Ovary (tissue), 9 donors: ENCODE results near the gene MTX2. TPM values are rescaled to one million over a fixed set of nuclear protein-coding genes. Genes with fewer than 3 reads are reported as not detected.
A peak's percentile ranks its signal among the peaks of the same experiment; 100 is the strongest.

Source experiments
- DNase-seq, 5 donors: peaks; one replicate each; pipeline ENCODE4 v3.0.0-alpha.2; 2019 to 2020
- H3K27ac ChIP-seq, 2 donors: fragments of 200-600 bp; one replicate each; pipeline versions ENCODE4 v1.5.1 to v1.8.0; 2019 to 2022
- H3K27me3 ChIP-seq: fragments of 200-600 bp; one replicate; pipeline ENCODE4 v1.8.0; 2022
- H3K36me3 ChIP-seq: fragments of 200-600 bp; sonication (generic); one replicate; pipeline ENCODE4 v1.5.1; 2019
- H3K4me1 ChIP-seq: one replicate; pipeline ENCODE4 v1.8.1; 2013; ENCODE audit warnings: mild to moderate bottlenecking, moderate library complexity; ENCODE audit not compliant: insufficient read depth
- H3K4me3 ChIP-seq: fragments of 200-600 bp; sonication (generic); one replicate; pipeline ENCODE4 v1.5.1; 2017
- H3K9me3 ChIP-seq, 2 donors: fragments of 200-600 bp in 1 of 2; sonication (generic) in 1 of 2; one replicate each; pipeline versions ENCODE4 v1.5.1 to v1.8.1; 2013 to 2019; ENCODE audit warnings: mild to moderate bottlenecking in 1 of 2, moderate library complexity in 1 of 2
- EP300 ChIP-seq: sonication (generic); formaldehyde crosslinking; IDR thresholded peaks from one replicate; pipeline ENCODE4 v1.6.1; 2017; ENCODE audit warnings: antibody characterized with exemption
- POLR2A ChIP-seq: fragments of 450-650 bp; IDR thresholded peaks from one replicate; pipeline ENCODE4 v1.6.1; 2017; ENCODE audit warnings: antibody characterized with exemption, mild to moderate bottlenecking, moderate library complexity
- WGBS, 3 donors: extraction: QIAGEN DNeasy Blood & Tissue Kit in 1 of 3; methylation state at CpG; one replicate each; pipeline versions ENCODE4 v1.1.5 to v1.1.7; 2013 to 2017; 5-methylcytosine and 5-hydroxymethylcytosine counted together
- intact Hi-C, 4 donors: fragments of 100-400 bp; cut with DNase I; formaldehyde crosslinking; loops; one replicate each; pipeline versions ENCODE4 v1.11.0 to v1.15.1; 2022 to 2023
- polyA plus RNA-seq, 2 donors: library from polyadenylated mRNA; stranded (reverse); fragments of 200-250 nt in 1 of 2; fragments of 350-450 nt in 1 of 2; fragmentation: Illumina TruSeq in 1 of 2; extraction: RNeasy Lipid Tissue Mini Kit (QIAGEN cat#74804) in 1 of 2; gene quantifications; one replicate each; pipeline ENCODE4 v1.2.3, GENCODE V29; 2013 to 2014
- total RNA-seq, 7 donors: library from RNA; depleted of rRNA in 2 of 7; stranded (reverse); fragments of >200 nt in 2 of 7; fragmentation: NEBNext Ultra II Directional in 3 of 7; extraction: Animal tissue kit (Norgen Biotek cat#: 25700) in 3 of 7; gene quantifications; one replicate each; pipeline versions ENCODE4 v1.1.0 to v1.2.4, GENCODE V29; 2016 to 2023
- TF ChIP-seq, protein P1 (sequence below), 3 donors: fragments of 450-650 bp in 2 of 3; fragments of 200-600 bp in 1 of 3; IDR thresholded peaks; one replicate each; pipeline versions ENCODE4 v1.5.1 to v1.8.0; 2016 to 2022; ENCODE audit warnings: antibody characterized with exemption in 3 of 3, mild to moderate bottlenecking in 1 of 3
- donor health status: DM: no; HTN: no; CAD: no; lungs with moderate emphysema.
- donor health status: DM: no; HTN: no; CAD: no.
- donor health status: Bipolar disorder and iron deficiency.
- donor health status: DM: yes; HTN: yes; CAD: no.
- donor health status: DM: no; HTN: no; CAD: no.
- donor health status: DM: yes; HTN: yes; CAD: no.

The MTX2 gene
- total and polyA plus RNA-seq, 9 donors: 15.2 to 36.8 (median 19.8) TPM

GRCh38 chr2:176291335-176291734 lies 22.1 kb downstream of the MTX2 start:
- TF ChIP-seq EP300 (no peak), POLR2A (no peak)
- TF ChIP-seq, protein P1, sequence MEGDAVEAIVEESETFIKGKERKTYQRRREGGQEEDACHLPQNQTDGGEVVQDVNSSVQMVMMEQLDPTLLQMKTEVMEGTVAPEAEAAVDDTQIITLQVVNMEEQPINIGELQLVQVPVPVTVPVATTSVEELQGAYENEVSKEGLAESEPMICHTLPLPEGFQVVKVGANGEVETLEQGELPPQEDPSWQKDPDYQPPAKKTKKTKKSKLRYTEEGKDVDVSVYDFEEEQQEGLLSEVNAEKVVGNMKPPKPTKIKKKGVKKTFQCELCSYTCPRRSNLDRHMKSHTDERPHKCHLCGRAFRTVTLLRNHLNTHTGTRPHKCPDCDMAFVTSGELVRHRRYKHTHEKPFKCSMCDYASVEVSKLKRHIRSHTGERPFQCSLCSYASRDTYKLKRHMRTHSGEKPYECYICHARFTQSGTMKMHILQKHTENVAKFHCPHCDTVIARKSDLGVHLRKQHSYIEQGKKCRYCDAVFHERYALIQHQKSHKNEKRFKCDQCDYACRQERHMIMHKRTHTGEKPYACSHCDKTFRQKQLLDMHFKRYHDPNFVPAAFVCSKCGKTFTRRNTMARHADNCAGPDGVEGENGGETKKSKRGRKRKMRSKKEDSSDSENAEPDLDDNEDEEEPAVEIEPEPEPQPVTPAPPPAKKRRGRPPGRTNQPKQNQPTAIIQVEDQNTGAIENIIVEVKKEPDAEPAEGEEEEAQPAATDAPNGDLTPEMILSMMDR (IDR thresholded peaks at IDR 0.05): no peak
- DNase-seq: no peak
- Histone ChIP-seq H3K27me3 (no peaks in the 10 kb centered on the region), H3K27ac (no peak overlapping the region), H3K4me3 (no peak overlapping the region), H3K9me3 (no peaks in the 10 kb centered on the region), H3K4me1 (peaks cover 4% of the 10 kb centered on the region), H3K36me3 (no peaks in the 10 kb centered on the region)
- intact Hi-C loops: no loop called here
- WGBS, 3 donors: 18 to 38% (median 34%) methylated on average over 4 of the region's 4 CpGs

DNA sequence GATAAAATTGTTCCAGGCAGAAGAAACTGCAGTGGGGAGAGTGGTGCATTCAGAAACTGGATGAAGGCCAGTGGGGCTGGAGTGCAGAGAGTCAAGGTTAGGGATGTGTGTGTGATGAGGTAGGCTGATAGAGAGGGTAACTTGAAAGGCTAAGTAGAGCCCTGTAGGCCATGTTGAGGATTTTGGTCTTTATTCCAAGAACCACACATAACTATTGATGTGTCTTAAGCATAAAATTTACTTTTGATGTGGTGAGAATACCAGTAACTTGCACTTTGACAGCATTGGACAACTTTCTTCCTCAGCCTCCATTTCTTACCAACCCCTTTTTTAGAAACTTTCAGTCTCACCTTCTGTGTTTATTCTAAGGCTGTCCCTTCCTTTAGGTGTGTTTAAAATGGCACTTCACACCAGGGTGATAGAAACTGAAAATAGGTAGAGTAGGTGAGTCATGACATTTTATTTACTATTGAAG lies 22.6 kb downstream of the MTX2 start:
- Histone ChIP-seq H3K27me3 (no peaks in the 10 kb centered on the region), H3K36me3 (no peaks in the 10 kb centered on the region), H3K4me1 (peaks cover 4% of the 10 kb centered on the region), H3K4me3 (no peak overlapping the region), H3K9me3 (no peaks in the 10 kb centered on the region), H3K27ac (no peak overlapping the region)
- TF ChIP-seq EP300: no peak
- TF ChIP-seq, protein P1 (IDR thresholded peaks at IDR 0.05): no peak
- no peak for TF ChIP-seq POLR2A
- intact Hi-C loops: no loop called here
- peak in 2 of 5 donors; percentile 24 to 43 for DNase-seq

GRCh38 chr2:176292608-176293007 lies 23.4 kb downstream of the MTX2 start:
- peaks cover 4% of the 10 kb centered on the region for H3K4me1 ChIP-seq
- TF ChIP-seq EP300 (no peak), POLR2A (no peak)
- 83 to 95% (median 91%) methylated on average over 2 of the region's 2 CpGs for WGBS, 3 donors

DNA sequence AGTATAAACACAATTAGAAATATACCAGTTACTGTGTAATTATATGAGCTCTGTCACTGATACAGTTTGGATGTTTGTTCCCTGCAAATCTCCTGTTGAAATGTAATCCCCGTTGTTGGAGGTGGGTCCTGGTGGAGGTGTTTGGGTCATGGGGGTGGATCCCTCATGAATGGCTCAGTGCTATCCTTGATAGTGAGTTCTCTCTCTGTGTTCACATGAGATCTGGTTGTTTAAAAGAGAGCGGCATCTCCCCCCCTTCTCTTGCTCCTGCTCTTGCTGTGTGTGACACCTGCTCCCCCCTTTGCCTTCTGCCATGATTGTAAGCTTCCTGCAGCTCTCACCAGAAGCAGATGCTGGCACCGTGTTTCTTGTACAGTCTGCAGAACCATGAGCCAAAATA lies 24.1 kb downstream of the MTX2 start:
- Histone ChIP-seq H3K4me3 (no peak overlapping the region), H3K9me3 (no peaks in the 10 kb centered on the region), H3K27me3 (no peaks in the 10 kb centered on the region), H3K4me1 (peaks cover 4% of the 10 kb centered on the region), H3K36me3 (no peaks in the 10 kb centered on the region), H3K27ac (no peak overlapping the region)
- DNase-seq: no peak
- intact Hi-C loops: no loop called here
- no peak for TF ChIP-seq EP300
- TF ChIP-seq POLR2A: no peak
- TF ChIP-seq, protein P1 (IDR thresholded peaks at IDR 0.05): no peak
- WGBS, 3 donors: 66 to 79% (median 75%) methylated on average over 3 of the region's 3 CpGs

More at GRCh38 chr2:176292608-176293007, 23.4 kb downstream of the MTX2 start:
- no peak overlapping the region for H3K27ac ChIP-seq
- H3K36me3 ChIP-seq: no peaks in the 10 kb centered on the region
- no peaks in the 10 kb centered on the region for H3K9me3 ChIP-seq
- DNase-seq: no peak
- no peak overlapping the region for H3K4me3 ChIP-seq
- H3K27me3 ChIP-seq: no peaks in the 10 kb centered on the region
- intact Hi-C loops: no loop called here

- DNase-seq: no peak
- H3K4me1 ChIP-seq: no peaks in the 10 kb centered on the region
- no peaks in the 10 kb centered on the region for H3K36me3 ChIP-seq
- no peaks in the 10 kb centered on the region for H3K27me3 ChIP-seq
- H3K4me3 ChIP-seq: no peak overlapping the region
- H3K27ac ChIP-seq: no peak overlapping the region
- intact Hi-C loops: no loop called here
- no peaks in the 10 kb centered on the region for H3K9me3 ChIP-seq
- 91 to 97% (median 96%) methylated on average over 3 of the region's 3 CpGs for WGBS, 3 donors
- TF ChIP-seq EP300 (no peak), POLR2A (no peak)
- TF ChIP-seq, protein P1 (IDR thresholded peaks at IDR 0.05): no peak
Observed at GRCh38 chr2:176297067-176297466, 27.8 kb downstream of the MTX2 start.
